DOHH2 (cell line): ENCODE results near the gene PDE4D.

Source experiments
- EZH2phosphoT487 ChIP-seq: fragments of 200-600 bp; sonication (generic); IDR thresholded peaks from 2 replicates; pipeline ENCODE4 v1.6.1; 2017; ENCODE audit warnings: borderline replicate concordance, mild to moderate bottlenecking, antibody characterized with exemption, low read length, moderate library complexity, mixed read lengths
- TF ChIP-seq, protein P1 (sequence below): fragments of 200-600 bp; sonication (generic); IDR thresholded peaks from one replicate; pipeline ENCODE4 v1.5.1; 2014; ENCODE audit warnings: antibody characterized with exemption, mild to moderate bottlenecking, low read depth, low read length; ENCODE audit not compliant: poor library complexity, severe bottlenecking

DNA sequence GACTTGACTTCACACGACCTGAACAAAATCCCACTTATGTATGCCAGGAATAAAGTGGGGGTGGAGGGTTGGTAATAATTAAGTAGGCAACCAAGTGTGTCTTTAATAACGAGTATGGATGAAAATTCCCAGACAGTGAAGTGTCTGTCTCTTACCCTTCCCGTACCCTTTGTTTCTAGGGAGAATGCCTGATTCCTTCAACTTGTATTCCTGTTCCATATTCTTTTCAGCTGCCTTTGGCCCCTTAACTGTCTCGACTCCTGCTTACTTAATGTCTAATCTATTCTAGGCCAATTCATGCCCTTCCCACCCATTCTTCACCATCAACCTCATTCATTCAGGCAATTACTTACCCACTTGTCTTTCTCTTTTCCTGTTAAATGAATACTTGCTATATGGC, 930.2 kb downstream of the PDE4D start:
- TF ChIP-seq, protein P1, sequence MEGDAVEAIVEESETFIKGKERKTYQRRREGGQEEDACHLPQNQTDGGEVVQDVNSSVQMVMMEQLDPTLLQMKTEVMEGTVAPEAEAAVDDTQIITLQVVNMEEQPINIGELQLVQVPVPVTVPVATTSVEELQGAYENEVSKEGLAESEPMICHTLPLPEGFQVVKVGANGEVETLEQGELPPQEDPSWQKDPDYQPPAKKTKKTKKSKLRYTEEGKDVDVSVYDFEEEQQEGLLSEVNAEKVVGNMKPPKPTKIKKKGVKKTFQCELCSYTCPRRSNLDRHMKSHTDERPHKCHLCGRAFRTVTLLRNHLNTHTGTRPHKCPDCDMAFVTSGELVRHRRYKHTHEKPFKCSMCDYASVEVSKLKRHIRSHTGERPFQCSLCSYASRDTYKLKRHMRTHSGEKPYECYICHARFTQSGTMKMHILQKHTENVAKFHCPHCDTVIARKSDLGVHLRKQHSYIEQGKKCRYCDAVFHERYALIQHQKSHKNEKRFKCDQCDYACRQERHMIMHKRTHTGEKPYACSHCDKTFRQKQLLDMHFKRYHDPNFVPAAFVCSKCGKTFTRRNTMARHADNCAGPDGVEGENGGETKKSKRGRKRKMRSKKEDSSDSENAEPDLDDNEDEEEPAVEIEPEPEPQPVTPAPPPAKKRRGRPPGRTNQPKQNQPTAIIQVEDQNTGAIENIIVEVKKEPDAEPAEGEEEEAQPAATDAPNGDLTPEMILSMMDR = no peak
- TF ChIP-seq EZH2phosphoT487 = no peak
